HepG2 (cell line): ENCODE measurements around the gene FUT6. TPM values are rescaled to one million over a fixed set of nuclear protein-coding genes. Genes with fewer than 3 reads are reported as not detected.

ENCODE experiments used
- BATF2 ChIP-seq: sonication (generic); formaldehyde crosslinking; IDR thresholded peaks from 2 replicates; pipeline ENCODE4 v1.8.0; 2022; ENCODE audit warnings: mild to moderate bottlenecking, missing genetic modification reagents, moderate library complexity
- DR1 ChIP-seq: sonication (generic); formaldehyde crosslinking; IDR thresholded peaks from 2 replicates; pipeline ENCODE4 v1.8.0; 2021; ENCODE audit warnings: mild to moderate bottlenecking, missing genetic modification reagents, inconsistent platforms
- FOXM1 ChIP-seq: sonication (generic); formaldehyde crosslinking; IDR thresholded peaks from 2 replicates; pipeline ENCODE4 v1.5.0; 2020; ENCODE audit warnings: missing genetic modification reagents
- GPN1 ChIP-seq: sonication (generic); formaldehyde crosslinking; IDR thresholded peaks from 2 replicates; pipeline ENCODE4 v1.5.1; 2020; ENCODE audit warnings: missing genetic modification reagents, borderline replicate concordance
- HNRNPLL ChIP-seq: fragments of 200-400 bp; formaldehyde crosslinking; IDR thresholded peaks from 2 replicates; pipeline ENCODE4 v1.6.1; 2017; ENCODE audit warnings: mild to moderate bottlenecking, low read depth, low read length; ENCODE audit not compliant: poor library complexity, severe bottlenecking
- IRF9 ChIP-seq: sonication (generic); formaldehyde crosslinking; IDR thresholded peaks from 2 replicates; pipeline ENCODE4 v1.8.0; 2022; ENCODE audit warnings: missing genetic modification reagents, mild to moderate bottlenecking, borderline replicate concordance
- MAFF ChIP-seq: IDR thresholded peaks from 2 replicates; pipeline ENCODE4 v1.6.1; 2011; ENCODE audit warnings: low read depth, low read length, improper control_type of control experiment
- MIER3 ChIP-seq: IDR thresholded peaks from 2 replicates; pipeline ENCODE4 v1.6.1; 2016; ENCODE audit warnings: missing compliant biosample characterization, borderline replicate concordance
- RFX1 ChIP-seq: fragments of 450-650 bp; IDR thresholded peaks from 2 replicates; pipeline ENCODE4 v1.6.1; 2017
- ZNF614 ChIP-seq: IDR thresholded peaks from 2 replicates; pipeline ENCODE4 v1.6.1; 2018; ENCODE audit warnings: missing biosample characterization, missing genetic modification reagents, inconsistent platforms, borderline replicate concordance
- polyA plus RNA-seq, 8 experiments: library from polyadenylated mRNA; depleted of rRNA in 3 of 8; stranded (reverse) in 7 of 8; unstranded in 1 of 8; fragments of >200 nt; fragmentation: Illumina TruSeq in 4 of 8; extraction: Trizol in 4 of 8; gene quantifications; 2 replicates each; pipeline versions ENCODE4 v1.2.1 to v1.2.3, GENCODE V29; 2011 to 2016; ENCODE audit warnings: low read depth in 4 of 8, missing spikeins in 1 of 8, mixed read lengths in 1 of 8; ENCODE audit not compliant: insufficient read depth in 1 of 8
- total RNA-seq, 5 experiments: library from RNA; depleted of rRNA; stranded (reverse); fragments of >200 nt; fragmentation: Illumina TruSeq; extraction: Trizol; gene quantifications; 2 replicates each; pipeline ENCODE4 v1.2.3, GENCODE V29; 2016; ENCODE audit warnings: low read depth in 1 of 5
- TF ChIP-seq, protein P1 (sequence below): sonication (generic); formaldehyde crosslinking; IDR thresholded peaks from 2 replicates; pipeline ENCODE4 v1.4.0; 2020; ENCODE audit warnings: mild to moderate bottlenecking, missing genetic modification reagents
- TF ChIP-seq, protein P2 (sequence below): sonication (generic); formaldehyde crosslinking; IDR thresholded peaks from 2 replicates; pipeline ENCODE4 v1.5.1; 2020; ENCODE audit warnings: missing genetic modification reagents, mild to moderate bottlenecking, borderline replicate concordance
- TF ChIP-seq, protein P3 (sequence below): sonication (generic); formaldehyde crosslinking; IDR thresholded peaks from 2 replicates; pipeline ENCODE4 v1.4.0; 2020; ENCODE audit warnings: mild to moderate bottlenecking, missing genetic modification reagents

FUT6 gene
- total and polyA plus RNA-seq, 2 of the 13 experiments (the other 11 are each of a cell fraction or from before 2014, with no cell fraction given), result 8.2 to 27.7 TPM

- TF ChIP-seq, protein P1, sequence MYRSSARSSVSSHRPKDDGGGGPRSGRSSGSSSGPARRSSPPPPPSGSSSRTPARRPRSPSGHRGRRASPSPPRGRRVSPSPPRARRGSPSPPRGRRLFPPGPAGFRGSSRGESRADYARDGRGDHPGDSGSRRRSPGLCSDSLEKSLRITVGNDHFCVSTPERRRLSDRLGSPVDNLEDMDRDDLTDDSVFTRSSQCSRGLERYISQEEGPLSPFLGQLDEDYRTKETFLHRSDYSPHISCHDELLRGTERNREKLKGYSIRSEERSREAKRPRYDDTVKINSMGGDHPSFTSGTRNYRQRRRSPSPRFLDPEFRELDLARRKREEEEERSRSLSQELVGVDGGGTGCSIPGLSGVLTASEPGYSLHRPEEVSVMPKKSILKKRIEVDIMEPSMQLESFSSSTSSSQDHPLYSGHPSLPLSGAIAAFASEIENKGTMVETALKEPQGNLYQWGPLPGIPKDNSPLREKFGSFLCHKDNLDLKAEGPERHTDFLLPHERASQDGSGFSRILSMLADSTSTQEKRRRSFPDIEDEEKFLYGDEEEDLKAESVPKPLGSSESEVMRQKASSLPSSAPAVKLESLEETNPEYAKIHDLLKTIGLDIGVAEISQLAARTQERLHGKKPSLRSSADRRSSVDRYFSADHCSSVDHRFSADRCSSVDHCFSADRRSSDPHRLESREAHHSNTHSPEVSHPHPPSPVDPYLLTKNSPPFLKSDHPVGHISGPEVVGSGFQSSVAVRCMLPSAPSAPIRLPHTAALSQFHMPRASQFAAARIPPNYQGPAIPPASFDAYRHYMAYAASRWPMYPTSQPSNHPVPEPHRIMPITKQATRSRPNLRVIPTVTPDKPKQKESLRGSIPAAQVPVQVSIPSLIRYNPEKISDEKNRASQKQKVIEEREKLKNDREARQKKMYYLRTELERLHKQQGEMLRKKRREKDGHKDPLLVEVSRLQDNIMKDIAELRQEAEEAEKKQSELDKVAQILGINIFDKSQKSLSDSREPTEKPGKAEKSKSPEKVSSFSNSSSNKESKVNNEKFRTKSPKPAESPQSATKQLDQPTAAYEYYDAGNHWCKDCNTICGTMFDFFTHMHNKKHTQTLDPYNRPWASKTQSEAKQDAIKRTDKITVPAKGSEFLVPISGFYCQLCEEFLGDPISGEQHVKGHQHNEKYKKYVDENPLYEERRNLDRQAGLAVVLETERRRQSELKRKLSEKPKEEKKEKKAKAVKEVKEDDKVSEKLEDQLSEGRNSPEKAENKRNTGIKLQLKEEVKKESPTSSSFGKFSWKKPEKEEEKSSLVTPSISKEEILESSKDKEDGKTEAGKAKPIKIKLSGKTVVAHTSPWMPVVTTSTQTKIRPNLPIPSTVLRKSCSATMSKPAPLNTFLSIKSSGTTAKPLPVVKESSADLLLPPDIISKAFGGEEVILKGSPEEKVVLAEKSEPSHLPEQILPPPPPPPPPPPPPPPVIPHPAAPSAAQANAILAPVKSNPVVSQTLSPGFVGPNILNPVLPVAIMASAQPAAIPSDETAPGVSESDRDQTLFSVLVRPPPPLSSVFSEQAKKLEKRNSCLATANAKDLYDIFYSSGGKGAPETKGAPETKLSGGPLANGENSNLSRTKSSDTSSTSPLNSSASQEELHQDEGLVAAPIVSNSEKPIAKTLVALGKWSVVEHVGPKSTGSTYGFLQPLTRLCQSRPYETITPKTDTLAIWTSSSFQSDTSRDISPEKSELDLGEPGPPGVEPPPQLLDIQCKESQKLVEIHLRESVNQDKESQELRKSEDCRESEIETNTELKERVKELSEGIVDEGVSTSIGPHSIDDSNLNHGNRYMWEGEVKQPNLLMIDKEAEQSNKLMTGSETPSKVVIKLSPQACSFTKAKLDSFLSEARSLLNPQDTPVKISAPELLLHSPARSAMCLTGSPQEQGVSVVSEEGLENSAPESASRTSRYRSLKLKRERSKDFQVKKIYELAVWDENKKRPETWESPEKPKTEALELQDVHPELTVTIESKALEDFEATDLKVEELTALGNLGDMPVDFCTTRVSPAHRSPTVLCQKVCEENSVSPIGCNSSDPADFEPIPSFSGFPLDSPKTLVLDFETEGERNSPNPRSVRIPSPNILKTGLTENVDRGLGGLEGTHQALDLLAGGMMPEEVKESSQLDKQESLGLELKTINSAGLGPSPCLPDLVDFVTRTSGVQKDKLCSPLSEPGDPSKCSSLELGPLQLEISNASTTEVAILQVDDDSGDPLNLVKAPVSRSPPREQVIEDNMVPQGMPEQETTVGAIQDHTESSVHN (CRISPR knock-in tag), result no peak
- TF ChIP-seq MAFF (no peak), ZNF614 (CRISPR knock-in tag) (no peak), FOXM1 (CRISPR knock-in tag) (no peak), GPN1 (CRISPR knock-in tag) (no peak), RFX1 (no peak), HNRNPLL (no peak), BATF2 (no peak), DR1 (CRISPR knock-in tag) (no peak), MIER3 (CRISPR knock-in tag) (no peak), IRF9 (CRISPR knock-in tag) (peak; percentile 73; the same call in 1 of the 2 replicates)
- TF ChIP-seq, protein P2, sequence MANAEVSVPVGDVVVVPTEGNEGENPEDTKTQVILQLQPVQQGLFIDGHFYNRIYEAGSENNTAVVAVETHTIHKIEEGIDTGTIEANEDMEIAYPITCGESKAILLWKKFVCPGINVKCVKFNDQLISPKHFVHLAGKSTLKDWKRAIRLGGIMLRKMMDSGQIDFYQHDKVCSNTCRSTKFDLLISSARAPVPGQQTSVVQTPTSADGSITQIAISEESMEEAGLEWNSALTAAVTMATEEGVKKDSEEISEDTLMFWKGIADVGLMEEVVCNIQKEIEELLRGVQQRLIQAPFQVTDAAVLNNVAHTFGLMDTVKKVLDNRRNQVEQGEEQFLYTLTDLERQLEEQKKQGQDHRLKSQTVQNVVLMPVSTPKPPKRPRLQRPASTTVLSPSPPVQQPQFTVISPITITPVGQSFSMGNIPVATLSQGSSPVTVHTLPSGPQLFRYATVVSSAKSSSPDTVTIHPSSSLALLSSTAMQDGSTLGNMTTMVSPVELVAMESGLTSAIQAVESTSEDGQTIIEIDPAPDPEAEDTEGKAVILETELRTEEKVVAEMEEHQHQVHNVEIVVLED (CRISPR knock-in tag), result no peak
- TF ChIP-seq, protein P3, sequence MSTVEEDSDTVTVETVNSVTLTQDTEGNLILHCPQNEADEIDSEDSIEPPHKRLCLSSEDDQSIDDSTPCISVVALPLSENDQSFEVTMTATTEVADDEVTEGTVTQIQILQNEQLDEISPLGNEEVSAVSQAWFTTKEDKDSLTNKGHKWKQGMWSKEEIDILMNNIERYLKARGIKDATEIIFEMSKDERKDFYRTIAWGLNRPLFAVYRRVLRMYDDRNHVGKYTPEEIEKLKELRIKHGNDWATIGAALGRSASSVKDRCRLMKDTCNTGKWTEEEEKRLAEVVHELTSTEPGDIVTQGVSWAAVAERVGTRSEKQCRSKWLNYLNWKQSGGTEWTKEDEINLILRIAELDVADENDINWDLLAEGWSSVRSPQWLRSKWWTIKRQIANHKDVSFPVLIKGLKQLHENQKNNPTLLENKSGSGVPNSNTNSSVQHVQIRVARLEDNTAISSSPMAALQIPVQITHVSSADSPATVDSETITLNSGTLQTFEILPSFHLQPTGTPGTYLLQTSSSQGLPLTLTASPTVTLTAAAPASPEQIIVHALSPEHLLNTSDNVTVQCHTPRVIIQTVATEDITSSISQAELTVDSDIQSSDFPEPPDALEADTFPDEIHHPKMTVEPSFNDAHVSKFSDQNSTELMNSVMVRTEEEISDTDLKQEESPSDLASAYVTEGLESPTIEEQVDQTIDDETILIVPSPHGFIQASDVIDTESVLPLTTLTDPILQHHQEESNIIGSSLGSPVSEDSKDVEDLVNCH, result no peak
These were observed 40.0 kb downstream of the FUT6 start (continued) for GRCh38 chr19:5799247-5800241.
